HepG2 (cell line): ENCODE data around the gene CEACAM5. TPM values are rescaled to one million over a fixed set of nuclear protein-coding genes. Genes with fewer than 3 reads are reported as not detected.

Experiments used
- ATAC-seq: fragments of 200-7000 bp; cut with Tn5 transposase; 3 replicates; pipeline ENCODE4 v1.9.1; 2020; ENCODE audit warnings: mild to moderate bottlenecking, moderate library complexity
- BruUV-seq: library from RNA; stranded (reverse); fragments of 400-500 nt; replicated peaks from 2 replicates; lab custom pipeline; 2021; lab: Mats Ljungman, UMichigan
- CTCF ChIA-PET: fragments of 300-600 bp; formaldehyde crosslinking; extraction: SDS; loops from one replicate; lab custom pipeline; 2021; ENCODE audit warnings: low total read pairs, inconsistent platforms, low intra/inter-chr PET ratio; lab: Yijun Ruan, JAX
- POLR2A ChIA-PET: fragments of 350-600 bp; sonication (Branson Sonifier 250); formaldehyde crosslinking; loops from one replicate; lab custom pipeline; 2020; ENCODE audit warnings: antibody characterized with exemption, inconsistent platforms; lab: Yijun Ruan, JAX
- DNase-seq: peaks from one replicate; pipeline ENCODE4 v3.0.0-alpha.2; 2015; ENCODE audit warnings: low spot score
- FAIRE-seq: peaks from 3 replicates; lab custom pipeline; 2011; peaks lifted over from hg19 to GRCh38; lab: Jason Lieb, UNC
- H2AFZ ChIP-seq: one replicate; pipeline ENCODE4 v1.6.1; 2011; ENCODE audit warnings: low read length, inconsistent platforms
- H3K27ac ChIP-seq: fragments of 300-600 bp; 3 replicates; pipeline ENCODE4 v1.8.0; 2011; ENCODE audit warnings: mixed run types, mild to moderate bottlenecking, mixed read lengths, low read length, inconsistent platforms; ENCODE audit not compliant: insufficient read depth; ENCODE audit errors: extremely low read length
- H3K27me3 ChIP-seq, 2 experiments: fragments of 200-600 bp in 1 of 2; 2 replicates in 1 of 2; 3 replicates in 1 of 2; pipeline versions ENCODE4 v1.6.0 to v1.8.0; 2011; ENCODE audit warnings: low read length in 2 of 2, mild to moderate bottlenecking in 2 of 2, moderate library complexity in 2 of 2, inconsistent platforms in 1 of 2; ENCODE audit not compliant: insufficient read depth in 2 of 2, control insufficient read depth in 1 of 2
- H3K36me3 ChIP-seq, 2 experiments: fragments of 200-600 bp in 1 of 2; replicated peaks in 1 of 2; 2 replicates in 1 of 2; 3 replicates in 1 of 2; pipeline versions ENCODE4 v1.5.1 to v1.8.0; 2011; ENCODE audit warnings: low read length in 2 of 2, inconsistent platforms in 1 of 2; ENCODE audit not compliant: insufficient read depth in 2 of 2, control insufficient read depth in 1 of 2
- H3K4me1 ChIP-seq: 2 replicates; pipeline ENCODE4 v1.5.1; 2012; ENCODE audit warnings: low read length, inconsistent platforms; ENCODE audit not compliant: insufficient read depth
- H3K4me2 ChIP-seq: 2 replicates; pipeline ENCODE4 v1.6.0; 2011; ENCODE audit warnings: low read depth, low read length, inconsistent platforms
- H3K4me3 ChIP-seq, 3 experiments: fragments of 200-600 bp in 1 of 3; sonication (generic), shearing (Covaris generic) in 1 of 3; replicated peaks in 1 of 3; 2 replicates each; pipeline ENCODE4 v1.5.1; 2011 to 2016; ENCODE audit warnings: low read length in 3 of 3, inconsistent platforms in 2 of 3, low read depth in 2 of 3, mild to moderate bottlenecking in 2 of 3, control low read depth in 1 of 3, mixed read lengths in 1 of 3; ENCODE audit not compliant: insufficient read depth in 1 of 3
- H3K79me2 ChIP-seq: one replicate; pipeline ENCODE4 v1.6.1; 2011; ENCODE audit warnings: low read length, inconsistent platforms; ENCODE audit not compliant: insufficient read depth
- H3K9ac ChIP-seq: 2 replicates; pipeline ENCODE4 v1.6.0; 2011; ENCODE audit warnings: mild to moderate bottlenecking, low read depth, low read length, inconsistent platforms; ENCODE audit not compliant: insufficient read depth
- H3K9me3 ChIP-seq: 2 replicates; pipeline ENCODE4 v1.5.1; 2012; ENCODE audit warnings: mild to moderate bottlenecking, low read length
- H4K20me1 ChIP-seq: 2 replicates; pipeline ENCODE4 v1.6.0; 2011; ENCODE audit warnings: inconsistent platforms, mild to moderate bottlenecking, low read length, moderate library complexity; ENCODE audit not compliant: insufficient read depth
- MAFG ChIP-seq: sonication (generic); formaldehyde crosslinking; IDR thresholded peaks from 2 replicates; pipeline ENCODE4 v1.5.1; 2020; ENCODE audit warnings: mild to moderate bottlenecking, missing genetic modification reagents
- MAFK ChIP-seq, 2 experiments: IDR thresholded peaks in 1 of 2; conservative IDR thresholded peaks in 1 of 2; 2 replicates each; pipeline ENCODE4 v1.6.1; 2011; ENCODE audit warnings: improper control_type of control experiment in 2 of 2, low read length in 2 of 2
- ZFYVE20 ChIP-seq: sonication (generic); formaldehyde crosslinking; IDR thresholded peaks from 2 replicates; pipeline ENCODE4 v1.8.0; 2023; ENCODE audit warnings: low read depth, mild to moderate bottlenecking, moderate library complexity, missing genetic modification reagents, borderline replicate concordance
- ZNF12 ChIP-seq: sonication (generic); formaldehyde crosslinking; IDR thresholded peaks from 2 replicates; pipeline ENCODE4 v1.5.0; 2020; ENCODE audit warnings: missing genetic modification reagents
- WGBS: methylation state at CpG from one replicate; pipeline ENCODE4 v1.1.6; 2017; ENCODE audit warnings: low lambda C conversion rate; 5-methylcytosine and 5-hydroxymethylcytosine counted together
- in situ Hi-C: cut with HindIII; loops from 2 replicates; pipeline ENCODE4 v1.10.0; 2017; ENCODE audit warnings: low pct_unique_long_range_greater_than_20kb; ENCODE audit not compliant: extremely low pct_ligation_motif_present
- intact Hi-C: fragments of 100-400 bp; cut with micrococcal nuclease; formaldehyde crosslinking; loops from one replicate; pipeline ENCODE4 v1.10.0; 2022; ENCODE audit not compliant: unreplicated experiment
- polyA plus RNA-seq, 8 experiments: library from polyadenylated mRNA; depleted of rRNA in 3 of 8; stranded (reverse) in 7 of 8; unstranded in 1 of 8; fragments of >200 nt; fragmentation: Illumina TruSeq in 4 of 8; extraction: Trizol in 4 of 8; gene quantifications; 2 replicates each; pipeline versions ENCODE4 v1.2.1 to v1.2.3, GENCODE V29; 2011 to 2016; ENCODE audit warnings: low read depth in 4 of 8, missing spikeins in 1 of 8, mixed read lengths in 1 of 8; ENCODE audit not compliant: insufficient read depth in 1 of 8
- total RNA-seq, 5 experiments: library from RNA; depleted of rRNA; stranded (reverse); fragments of >200 nt; fragmentation: Illumina TruSeq; extraction: Trizol; gene quantifications; 2 replicates each; pipeline ENCODE4 v1.2.3, GENCODE V29; 2016; ENCODE audit warnings: low read depth in 1 of 5
- TF ChIP-seq, protein P1 (sequence below): sonication (generic); formaldehyde crosslinking; IDR thresholded peaks from 2 replicates; pipeline ENCODE4 v1.4.0; 2020; ENCODE audit warnings: mild to moderate bottlenecking, missing genetic modification reagents
- TF ChIP-seq, protein P2 (sequence below): sonication (generic); formaldehyde crosslinking; IDR thresholded peaks from 2 replicates; pipeline ENCODE4 v1.5.0; 2020; ENCODE audit warnings: missing genetic modification reagents, mild to moderate bottlenecking, borderline replicate concordance

The CEACAM5 gene
- total and polyA plus RNA-seq, 2 of the 13 experiments (the other 11 are each of a cell fraction or from before 2014, with no cell fraction given) = not detected

GRCh38 chr19:41740415-41741243 lies 32.2 kb downstream of the CEACAM5 start:
- H2AFZ ChIP-seq = no peak overlapping the region
- ChIA-PET CTCF (no interaction called here), POLR2A (no interaction called here)
- H3K4me3 ChIP-seq = no peak overlapping the region
- H3K36me3 ChIP-seq = no peaks in the 10 kb centered on the region
- ATAC-seq = no peak
- TF ChIP-seq, protein P1, sequence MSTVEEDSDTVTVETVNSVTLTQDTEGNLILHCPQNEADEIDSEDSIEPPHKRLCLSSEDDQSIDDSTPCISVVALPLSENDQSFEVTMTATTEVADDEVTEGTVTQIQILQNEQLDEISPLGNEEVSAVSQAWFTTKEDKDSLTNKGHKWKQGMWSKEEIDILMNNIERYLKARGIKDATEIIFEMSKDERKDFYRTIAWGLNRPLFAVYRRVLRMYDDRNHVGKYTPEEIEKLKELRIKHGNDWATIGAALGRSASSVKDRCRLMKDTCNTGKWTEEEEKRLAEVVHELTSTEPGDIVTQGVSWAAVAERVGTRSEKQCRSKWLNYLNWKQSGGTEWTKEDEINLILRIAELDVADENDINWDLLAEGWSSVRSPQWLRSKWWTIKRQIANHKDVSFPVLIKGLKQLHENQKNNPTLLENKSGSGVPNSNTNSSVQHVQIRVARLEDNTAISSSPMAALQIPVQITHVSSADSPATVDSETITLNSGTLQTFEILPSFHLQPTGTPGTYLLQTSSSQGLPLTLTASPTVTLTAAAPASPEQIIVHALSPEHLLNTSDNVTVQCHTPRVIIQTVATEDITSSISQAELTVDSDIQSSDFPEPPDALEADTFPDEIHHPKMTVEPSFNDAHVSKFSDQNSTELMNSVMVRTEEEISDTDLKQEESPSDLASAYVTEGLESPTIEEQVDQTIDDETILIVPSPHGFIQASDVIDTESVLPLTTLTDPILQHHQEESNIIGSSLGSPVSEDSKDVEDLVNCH (CRISPR knock-in tag) = no peak
- TF ChIP-seq ZNF12 (CRISPR knock-in tag) = no peak
- TF ChIP-seq, all 625 proteins: peak for 0
- no peak overlapping the region for H3K27ac ChIP-seq
- no peak for FAIRE-seq
- H3K4me1 ChIP-seq = no peaks in the 10 kb centered on the region
- H4K20me1 ChIP-seq = no peaks in the 10 kb centered on the region
- WGBS = 0% methylated on average over 5 of the region's 5 CpGs
- no peak overlapping the region for H3K9ac ChIP-seq
- in situ Hi-C loops = no loop called here
- H3K79me2 ChIP-seq = no peaks in the 10 kb centered on the region
- H3K9me3 ChIP-seq = no peaks in the 10 kb centered on the region
- peaks cover 0 to 14% of the 10 kb centered on the region in 2 experiments; a peak in 2 of 5 replicates for H3K27me3 ChIP-seq
- BruUV-seq = no TSS peak
- intact Hi-C loops = no loop called here
- no peak for DNase-seq
- H3K4me2 ChIP-seq = no peak overlapping the region

GRCh38 chr19:41741244-41741554 lies 32.8 kb downstream of the CEACAM5 start:
- Histone ChIP-seq H3K9ac (no peak overlapping the region), H3K79me2 (no peaks in the 10 kb centered on the region), H2AFZ (no peak overlapping the region), H3K27ac (no peak overlapping the region), H4K20me1 (no peaks in the 10 kb centered on the region), H3K36me3 (no peaks in the 10 kb centered on the region), H3K9me3 (no peaks in the 10 kb centered on the region), H3K4me2 (no peak overlapping the region), H3K4me3 (no peak overlapping the region), H3K4me1 (no peaks in the 10 kb centered on the region), H3K27me3 (peaks cover 0 to 18% of the 10 kb centered on the region in 2 experiments; a peak in 2 of 5 replicates)
- CTCF ChIA-PET = no interaction called here
- DNase-seq = no peak
- WGBS = 0% methylated on average over 2 of the region's 2 CpGs
- no TSS peak for BruUV-seq
- TF ChIP-seq, protein P2, sequence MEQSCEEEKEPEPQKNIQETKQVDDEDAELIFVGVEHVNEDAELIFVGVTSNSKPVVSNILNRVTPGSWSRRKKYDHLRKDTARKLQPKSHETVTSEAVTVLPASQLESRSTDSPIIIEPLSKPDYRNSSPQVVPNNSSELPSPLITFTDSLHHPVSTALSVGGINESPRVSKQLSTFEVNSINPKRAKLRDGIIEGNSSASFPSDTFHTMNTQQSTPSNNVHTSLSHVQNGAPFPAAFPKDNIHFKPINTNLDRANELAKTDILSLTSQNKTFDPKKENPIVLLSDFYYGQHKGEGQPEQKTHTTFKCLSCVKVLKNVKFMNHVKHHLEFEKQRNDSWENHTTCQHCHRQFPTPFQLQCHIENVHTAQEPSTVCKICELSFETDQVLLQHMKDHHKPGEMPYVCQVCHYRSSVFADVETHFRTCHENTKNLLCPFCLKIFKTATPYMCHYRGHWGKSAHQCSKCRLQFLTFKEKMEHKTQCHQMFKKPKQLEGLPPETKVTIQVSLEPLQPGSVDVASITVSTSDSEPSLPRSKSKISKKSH = no peak
- TF ChIP-seq MAFK (conservative IDR thresholded peaks at IDR 0.05 in 1 of 2, IDR thresholded peaks at IDR 0.05 in 1 of 2; ENCODE audit: low read length in 2 of 2) = peak in 1 of 2 experiments; percentile 55; a peak in 3 of 4 replicates
- no peak for TF ChIP-seq ZFYVE20 (CRISPR knock-in tag)
- no peak for TF ChIP-seq MAFG (CRISPR knock-in tag)
- intact Hi-C loops (no loop called here), in situ Hi-C loops (no loop called here)
- POLR2A ChIA-PET = no interaction called here
- no peak for ATAC-seq
- no peak for FAIRE-seq
